Stimulated activated CD4-positive, alpha-beta T cell treated with anti-CD3 and anti-CD28 coated beads, Interleukin-2, amount 100 ng/mL, for 4 hours (primary cell): ENCODE data around the gene SLC12A7.
"Not testable (repeated sequence)": the region's sequence is repeated elsewhere in the genome, so short reads cannot be mapped to it uniquely, and the experiment has no call there.

Experiments used
- DNase-seq: peaks from one replicate; pipeline ENCODE4 v3.0.0-alpha.2; 2020; ENCODE audit warnings: low read depth

The SLC12A7 gene

DNA sequence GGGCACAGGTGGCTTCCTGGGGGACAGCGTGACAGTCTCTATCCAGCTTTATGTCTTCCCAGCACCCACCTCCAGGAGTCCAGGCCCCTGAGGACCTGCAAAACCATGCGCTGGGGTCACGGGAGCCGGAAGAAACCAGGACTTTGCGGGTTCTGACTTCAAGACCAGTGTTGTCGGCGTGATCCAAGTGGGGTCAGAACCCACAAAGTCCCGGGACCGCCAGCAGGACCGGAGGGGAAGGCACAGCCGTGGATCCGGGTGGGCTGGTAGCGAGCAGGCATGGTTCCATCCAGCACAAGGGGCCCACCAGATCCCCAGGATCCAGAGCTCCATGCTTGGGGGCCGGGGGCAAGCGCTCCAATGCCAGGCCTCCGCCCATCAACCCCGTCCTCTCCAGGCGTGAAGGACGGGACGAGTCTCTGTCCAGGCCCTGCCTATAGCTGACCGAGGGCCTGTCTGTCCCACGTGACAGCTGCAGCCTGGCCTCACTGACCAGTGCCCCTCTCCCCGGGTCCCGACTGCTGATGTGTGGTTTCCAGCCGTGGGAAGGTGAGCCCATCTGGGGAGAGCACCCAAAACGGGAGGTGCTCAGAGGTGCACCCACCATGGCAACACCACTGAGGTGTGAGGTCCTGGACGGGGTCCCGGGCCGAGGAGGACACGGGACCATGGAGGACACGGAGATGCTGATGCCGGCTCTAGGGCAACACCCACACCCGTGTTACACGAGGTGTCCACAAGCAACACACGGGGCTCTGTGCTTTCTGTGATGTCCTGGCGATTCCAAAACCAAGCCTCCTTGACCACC is 48.9 kb downstream of the SLC12A7 start:
- no peak for DNase-seq

DNA sequence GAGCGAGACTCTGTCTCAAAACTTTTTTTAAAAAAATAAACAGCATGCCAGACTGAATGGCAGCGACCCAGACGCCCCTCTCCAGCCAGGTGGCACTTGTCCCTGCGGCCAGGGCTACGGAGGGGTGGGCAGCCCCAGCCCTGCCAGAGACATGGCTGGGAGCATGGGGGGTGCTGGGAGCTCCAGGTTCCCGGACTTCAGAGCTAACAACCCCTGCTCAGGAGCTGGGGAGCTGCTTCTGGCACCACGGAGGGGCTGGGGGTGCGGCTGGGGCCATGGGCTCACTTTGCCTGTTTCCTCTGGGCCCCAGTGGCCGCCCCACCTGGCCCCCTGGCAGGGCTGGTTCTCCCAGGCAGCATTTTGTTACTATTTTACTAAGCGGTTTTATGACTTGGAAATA is 49.9 kb downstream of the SLC12A7 start:
- no peak for DNase-seq

DNA sequence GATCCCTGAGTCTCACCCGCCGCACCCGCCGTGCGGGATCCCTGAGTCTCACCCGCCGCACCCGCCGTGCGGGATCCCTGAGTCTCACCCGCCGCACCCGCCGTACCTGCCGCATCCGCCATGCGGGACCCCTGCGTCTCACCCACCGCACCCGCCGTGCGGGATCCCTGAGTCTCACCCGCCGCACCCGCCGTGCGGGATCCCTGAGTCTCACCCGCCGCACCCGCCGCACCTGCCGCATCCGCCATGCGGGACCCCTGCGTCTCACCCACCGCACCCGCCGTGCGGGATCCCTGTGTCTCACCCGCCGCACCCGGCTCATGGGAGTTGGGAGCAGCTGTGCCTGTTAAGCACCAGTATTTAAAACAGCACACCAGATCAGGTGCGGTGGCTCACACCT is 50.6 kb downstream of the SLC12A7 start:
- DNase-seq: not testable (repeated sequence)

DNA sequence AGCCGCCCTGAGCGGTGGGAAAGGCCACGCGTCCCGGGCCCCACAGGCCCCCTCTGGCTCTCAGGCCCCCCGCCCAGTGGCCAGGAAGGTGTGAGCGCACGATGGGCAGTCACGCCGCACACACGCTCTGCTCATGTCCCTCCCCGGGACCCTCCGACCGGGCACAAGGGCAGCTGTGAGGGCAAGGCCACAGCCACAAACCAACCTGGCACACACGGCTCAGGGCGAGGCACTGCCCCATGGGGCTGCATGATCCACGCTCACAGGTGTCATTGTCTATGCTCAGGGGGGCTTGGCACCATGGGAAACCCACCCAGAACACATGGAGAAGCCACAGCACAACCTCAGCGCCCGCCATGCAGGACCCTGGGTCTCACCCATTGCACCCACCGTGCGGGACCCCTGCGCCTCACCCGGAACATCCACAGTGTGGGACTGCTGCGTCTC is 51.3 kb downstream of the SLC12A7 start:
- DNase-seq: no peak

DNA sequence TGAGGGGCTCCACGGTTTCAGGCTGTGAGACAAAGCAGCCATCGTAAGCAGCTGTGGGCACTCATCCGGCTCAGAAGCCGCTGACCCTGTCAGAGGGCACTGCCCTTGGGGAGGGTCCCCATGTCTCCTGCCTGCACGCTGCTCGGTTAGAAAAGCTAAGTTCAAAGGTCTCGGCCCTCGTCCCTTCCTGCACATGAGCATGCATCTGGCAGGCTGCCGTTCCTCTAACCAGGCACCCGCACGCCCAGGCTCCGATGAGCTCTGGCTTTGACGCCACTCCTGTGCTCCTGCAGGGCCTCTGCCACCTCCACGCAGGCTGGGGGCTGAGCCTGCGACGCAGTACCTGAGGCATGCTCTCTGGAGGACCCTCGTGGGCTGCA is 52.0 kb downstream of the SLC12A7 start:
- DNase-seq: no peak

DNA sequence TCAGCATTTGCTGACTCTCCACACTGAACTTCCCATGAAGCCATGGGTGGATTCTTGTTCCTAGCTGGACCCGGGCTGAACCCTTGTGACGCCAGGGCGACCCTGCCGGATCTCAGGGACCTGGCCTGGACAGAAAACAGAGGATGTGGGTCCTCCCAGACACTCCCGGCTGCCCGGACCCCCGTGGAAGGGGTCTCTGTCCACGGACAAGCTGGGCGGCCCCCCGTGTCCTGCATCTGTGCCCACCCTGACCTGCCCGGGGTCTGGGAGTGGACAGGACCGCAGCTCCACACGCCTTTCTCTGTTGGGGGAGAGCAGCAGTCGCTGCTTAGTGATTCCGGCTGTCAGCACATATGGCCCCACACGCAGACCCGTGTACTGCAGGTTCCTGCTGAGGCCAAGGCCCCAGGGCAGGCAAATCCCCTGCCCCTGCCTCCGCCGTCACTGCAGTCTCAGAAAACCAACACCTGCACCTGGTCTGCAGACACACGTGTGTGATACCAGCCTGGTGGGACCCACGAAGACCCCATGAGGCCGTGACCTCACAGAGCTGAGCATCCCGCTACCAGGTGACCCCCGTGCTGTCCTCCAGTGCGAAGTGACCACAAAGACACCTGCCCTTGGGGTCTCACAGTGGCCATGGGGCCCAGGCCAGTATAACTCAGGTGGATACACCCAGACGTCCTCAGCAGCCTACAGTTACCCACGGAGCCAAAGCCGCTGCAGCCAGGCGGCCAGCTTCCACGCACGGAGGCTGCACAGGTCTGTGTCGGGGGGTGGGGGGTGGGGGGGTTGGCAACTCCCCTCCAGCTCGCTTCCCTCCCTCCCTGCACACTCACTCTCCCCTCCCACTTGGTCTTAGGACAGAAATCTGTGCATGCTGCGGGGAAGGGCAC is 52.6 kb downstream of the SLC12A7 start:
- no peak for DNase-seq

DNA sequence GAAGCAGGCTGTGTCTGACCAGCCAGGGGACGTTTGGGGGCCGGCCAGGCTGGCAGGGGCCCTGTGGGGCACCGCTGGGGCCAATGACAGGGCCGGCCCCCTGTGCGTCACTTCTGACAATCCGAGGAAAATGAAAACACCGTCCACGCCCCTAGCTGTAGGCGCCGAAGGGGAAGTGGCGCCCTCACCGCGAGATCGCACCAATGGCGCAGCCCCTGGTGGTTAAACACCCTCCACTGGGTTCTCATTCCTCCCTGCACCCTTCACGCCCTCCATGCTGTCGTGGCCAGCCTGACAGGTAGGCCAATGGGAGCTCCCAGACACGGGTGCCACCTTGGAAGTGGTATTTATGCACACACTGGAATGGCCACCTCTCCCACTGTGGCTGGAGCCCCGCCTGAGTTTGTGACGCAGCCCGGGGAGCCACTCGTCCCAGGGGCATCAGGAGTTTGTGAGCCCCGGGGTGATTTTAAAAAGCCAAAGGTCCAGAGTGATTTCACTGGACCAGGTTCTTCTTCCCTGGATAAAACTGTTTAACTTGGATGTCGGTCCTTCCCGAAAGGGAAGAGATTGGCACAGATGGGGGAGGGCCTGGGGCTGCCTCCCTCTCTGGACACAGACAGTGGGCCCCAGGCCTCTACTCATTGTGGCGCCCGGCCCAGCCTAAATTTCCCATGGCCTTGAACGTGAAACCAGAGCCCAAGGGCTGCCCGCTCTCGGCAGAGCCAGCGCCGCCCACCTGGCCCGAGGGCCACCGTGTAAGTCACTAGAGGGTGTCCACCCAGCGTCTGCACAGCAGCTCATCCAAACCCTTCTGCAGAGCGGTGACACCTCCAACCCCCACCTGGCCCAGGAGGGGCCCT is 53.5 kb downstream of the SLC12A7 start:
- no peak for DNase-seq

DNA sequence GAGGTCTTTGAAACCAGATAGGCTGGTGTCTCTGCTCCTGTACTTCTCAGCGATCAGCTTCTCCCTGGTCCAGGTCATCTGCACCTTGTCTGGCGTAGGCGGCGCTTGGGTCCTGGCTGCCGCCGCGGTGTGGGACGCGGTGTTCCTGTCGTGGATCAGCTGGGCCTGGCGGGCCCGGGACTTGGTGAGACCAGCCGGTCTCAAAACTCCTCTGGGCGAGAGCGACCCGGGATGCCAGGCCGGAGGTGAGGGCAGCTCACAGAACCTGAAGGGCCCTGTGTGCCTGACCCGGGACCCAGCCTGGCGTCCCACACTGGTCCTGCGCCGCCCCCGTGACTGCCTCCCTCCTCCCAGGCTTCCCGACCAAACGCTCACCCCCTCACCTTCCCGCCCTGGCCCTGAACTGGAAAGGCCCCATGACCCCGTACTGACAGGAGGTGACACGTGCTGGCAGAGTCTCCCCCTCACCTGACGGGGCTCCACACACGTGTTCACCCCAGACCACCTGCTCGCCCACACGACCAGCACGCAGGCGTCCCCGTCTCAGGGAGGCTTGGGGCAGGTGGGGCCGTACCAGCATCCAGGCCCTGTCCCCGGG is 54.3 kb downstream of the SLC12A7 start:
- no peak for DNase-seq

DNA sequence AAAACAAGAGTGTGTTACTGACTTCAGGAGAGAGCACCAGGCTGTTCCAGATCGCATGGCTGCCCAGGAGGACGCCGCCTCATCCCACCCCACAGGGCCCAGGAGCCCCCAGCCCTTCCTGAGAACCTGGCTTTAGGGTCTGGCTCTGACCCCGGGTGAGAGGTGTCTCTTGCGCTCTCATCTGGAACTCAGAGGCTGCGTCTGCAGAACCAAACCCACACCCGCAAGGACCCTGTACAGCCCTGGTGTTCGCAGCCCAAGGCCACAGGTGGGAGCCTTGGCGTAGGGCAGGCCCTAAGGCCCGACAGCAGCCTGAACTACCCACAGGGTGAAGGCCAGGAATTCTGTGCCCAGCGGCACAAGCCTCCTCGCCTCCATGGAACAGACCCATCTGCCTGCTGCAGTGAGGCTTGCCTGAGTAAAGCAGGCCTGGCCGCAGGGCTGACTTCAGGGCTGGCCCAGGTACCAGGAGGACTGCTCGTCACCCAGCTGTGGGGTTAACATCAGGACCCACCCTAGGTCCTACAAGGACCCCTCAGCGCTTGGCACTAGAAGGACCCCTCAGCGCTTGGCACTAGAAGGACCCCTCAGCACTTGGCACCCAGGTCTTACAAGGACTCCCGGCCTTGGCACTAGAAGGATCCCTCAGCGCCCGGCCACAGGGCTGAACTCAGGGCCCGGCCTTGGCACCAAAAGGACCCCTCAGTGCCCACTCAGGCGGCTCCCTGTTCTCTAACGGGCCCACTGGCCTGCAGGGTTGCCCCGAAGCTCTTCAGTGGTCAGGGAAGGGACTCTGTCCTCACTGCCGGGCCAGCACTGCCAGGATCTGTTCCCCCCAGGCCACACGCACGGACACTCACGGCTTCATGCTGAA is 55.0 kb downstream of the SLC12A7 start:
- DNase-seq: no peak

DNA sequence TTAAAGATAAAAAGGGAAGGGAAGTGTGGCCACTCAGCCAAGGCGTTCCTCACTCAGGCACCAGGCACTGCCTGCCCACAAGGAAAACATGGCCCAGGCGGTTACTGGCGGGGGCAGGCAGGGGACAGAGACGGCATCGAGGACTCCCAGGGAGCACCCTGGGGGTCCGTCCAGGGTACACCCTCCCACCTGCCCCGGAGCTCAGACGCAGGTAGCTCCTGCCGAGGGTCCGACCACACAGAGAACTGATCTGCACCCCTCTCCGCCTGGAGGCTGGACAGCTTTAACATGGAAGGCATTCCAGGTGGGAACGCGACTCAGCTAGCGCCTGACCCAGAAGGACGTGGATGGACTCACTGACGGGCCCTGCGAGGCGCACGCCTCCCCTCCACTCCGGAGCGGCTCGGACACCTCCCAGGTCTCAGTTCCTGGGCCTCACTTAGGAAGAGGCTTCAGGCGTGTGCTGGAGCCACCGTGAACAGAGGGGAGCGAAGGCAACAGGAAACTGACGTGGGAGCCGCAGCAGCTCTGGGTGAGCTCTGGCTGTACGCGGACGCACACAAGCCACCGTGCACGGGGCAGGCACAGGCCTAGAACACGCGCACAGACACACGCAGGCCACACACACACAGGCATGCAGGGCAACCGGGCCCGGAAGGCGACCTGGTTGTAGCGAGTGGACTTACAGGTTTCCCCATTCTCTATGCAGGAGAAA is 55.8 kb downstream of the SLC12A7 start:
- no peak for DNase-seq

DNA sequence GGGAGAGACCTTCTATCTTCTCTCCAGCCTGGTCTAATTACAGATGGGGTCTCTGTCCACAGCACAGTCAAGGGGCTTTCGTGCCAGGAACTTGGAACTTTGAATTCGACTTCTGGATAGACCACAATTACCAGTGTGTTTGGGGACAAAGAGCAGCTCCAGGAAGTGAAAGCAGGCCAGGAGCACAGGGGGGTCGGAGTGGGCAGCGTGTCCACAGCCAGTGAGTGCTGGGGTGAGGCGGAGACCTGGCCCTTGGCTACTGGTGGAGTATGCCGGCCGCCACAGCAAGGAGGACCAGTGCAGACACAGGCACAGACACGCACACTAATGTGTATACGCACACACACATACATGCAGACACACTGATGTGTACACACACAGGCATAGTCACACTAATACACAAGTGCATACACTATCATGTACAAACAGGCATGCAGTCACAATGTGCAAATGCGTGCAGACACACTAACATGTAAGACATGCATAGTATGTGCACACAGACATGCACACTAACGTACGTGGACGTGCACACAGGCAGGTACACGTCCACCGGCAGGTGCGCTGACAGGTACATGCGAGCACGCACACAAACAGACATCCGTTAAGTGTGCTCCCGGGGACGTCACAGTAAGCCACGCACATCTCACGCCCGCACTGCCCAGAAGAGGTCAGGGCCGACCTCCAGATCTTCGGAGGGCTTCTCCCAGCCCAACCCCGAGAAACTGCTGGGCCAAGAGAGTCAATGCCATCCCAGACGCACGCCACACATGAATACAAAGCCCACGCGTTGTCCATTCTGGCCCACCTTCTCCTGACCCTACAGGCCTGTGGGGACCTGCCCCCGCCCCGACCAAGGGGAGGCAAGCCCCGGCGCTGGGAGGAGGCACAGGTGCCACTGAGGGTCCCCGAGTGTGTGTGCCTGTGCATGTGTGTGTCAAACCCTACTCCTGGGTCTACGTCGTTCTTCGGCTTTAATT is 56.8 kb downstream of the SLC12A7 start:
- DNase-seq: no peak

DNA sequence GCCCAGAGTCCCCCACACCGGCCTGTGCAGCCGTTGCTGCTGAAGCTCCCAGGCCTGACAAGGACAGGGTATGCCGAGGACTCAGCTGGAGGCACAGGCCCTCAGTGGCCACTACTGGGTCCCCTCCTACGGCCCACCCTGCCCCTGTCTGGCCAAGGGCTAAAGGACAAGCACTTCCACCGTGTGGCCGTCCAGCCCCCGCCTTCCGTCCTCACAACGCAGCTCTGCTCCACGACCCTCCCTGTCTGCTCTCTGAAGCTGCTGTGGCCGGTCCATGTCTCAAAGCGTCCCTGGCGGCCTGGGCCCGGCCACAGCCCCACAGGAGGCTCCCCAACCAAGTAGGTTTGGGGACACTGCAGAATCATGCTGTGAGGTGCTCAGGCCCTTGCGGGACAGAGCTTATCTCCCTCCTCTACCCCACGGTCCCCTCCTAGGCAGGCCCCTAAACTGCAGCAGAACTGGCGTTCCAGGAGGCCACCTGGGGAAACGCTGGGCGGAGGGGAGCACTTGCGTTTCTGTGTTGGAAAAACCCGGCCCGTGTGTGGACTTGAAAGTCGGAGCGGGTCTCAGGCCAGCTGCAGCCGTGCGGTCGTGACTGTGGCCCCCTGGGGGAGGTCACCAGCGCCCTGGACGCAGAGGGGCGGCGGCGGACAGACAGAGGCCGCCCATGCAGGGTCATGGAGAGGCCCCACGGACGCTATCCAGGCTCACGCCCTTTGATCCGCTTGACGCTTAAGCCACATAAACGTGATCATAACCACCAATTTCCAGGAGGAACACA is 57.7 kb downstream of the SLC12A7 start:
- no peak for DNase-seq

DNA sequence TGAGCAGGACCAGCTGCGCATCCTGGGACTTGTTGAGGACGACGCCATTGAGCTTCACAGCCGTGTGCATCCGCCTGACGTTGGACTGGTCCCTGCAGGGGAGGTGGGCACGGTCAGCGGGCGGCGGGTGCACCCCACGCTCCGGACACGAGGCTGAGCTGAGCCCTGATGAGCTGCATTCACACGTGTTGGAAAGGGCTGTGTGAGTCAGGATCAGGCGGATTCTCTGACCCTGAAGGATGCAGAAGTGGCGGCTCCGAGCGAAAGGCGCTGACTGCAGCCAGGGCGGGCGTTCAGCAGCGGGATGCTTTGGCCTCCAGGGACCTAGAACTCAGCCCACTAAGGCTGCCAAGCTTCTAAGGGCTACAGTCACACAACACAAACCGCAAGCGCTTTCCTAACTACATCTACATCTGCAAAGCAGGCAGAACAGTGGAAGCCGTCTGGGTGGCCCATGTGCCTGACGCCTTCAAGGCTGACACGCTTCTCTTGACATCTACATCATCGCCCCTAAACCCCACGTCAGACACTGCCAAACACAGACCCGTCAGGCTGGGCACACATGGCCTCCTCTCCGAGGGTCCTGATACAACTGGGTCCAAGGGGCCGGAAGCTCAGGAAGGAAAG is 58.4 kb downstream of the SLC12A7 start:
- no peak for DNase-seq

DNA sequence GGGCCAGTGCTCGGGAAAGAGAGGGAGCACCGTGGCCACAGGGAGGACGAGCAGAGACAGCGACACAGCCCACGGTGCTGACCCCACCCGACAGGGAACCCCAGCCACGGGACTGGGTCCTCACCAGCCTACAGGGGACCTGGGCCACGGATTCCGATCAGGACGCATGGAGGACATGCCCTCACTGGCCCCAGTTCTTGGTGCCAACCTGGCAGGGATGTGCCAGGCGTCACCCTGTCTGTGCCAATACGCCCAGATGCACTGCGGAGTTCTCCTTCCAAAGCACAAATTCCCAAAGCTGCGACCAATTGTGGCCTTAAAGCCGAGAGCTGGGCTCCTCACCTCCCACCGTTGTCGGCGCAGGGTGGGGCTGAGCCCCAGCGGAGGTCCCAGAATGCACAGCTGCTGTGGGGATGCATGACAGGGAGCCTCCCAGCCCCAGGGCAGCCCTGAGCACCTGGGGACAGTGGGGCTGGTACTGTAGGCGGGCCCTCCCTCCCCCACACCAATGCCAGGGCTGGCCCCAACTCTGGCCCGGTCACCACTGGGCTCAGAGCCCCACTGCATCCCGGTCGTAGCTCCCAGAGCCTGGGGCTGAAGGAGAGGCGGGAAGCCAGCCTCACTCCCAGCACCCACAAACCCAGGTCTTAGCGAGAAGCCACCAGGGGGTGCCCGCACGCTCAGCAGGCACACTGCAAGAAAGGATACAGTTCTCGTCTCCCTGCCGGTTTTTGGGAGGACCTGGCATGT is 59.0 kb downstream of the SLC12A7 start:
- DNase-seq: no peak

DNA sequence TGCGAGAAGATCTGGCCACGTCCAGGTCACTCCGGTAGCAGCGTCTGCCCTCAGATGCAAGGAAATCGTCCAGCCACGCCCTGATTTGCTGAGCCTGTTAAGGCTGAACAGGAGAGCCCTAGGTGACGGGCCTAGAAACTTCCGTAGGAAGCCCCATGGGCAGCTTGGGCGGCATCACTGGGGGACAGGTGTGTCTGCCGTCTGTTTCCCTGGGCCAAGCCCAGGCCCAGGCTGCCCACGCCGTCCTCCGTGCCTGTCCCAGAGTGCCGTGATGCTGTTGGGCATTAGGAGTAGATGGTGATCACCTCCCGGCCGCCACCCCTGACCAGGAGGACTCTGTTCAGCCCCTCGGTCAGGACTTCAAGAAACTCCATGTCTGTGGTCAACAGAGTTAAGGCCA is 59.8 kb downstream of the SLC12A7 start:
- no peak for DNase-seq

DNA sequence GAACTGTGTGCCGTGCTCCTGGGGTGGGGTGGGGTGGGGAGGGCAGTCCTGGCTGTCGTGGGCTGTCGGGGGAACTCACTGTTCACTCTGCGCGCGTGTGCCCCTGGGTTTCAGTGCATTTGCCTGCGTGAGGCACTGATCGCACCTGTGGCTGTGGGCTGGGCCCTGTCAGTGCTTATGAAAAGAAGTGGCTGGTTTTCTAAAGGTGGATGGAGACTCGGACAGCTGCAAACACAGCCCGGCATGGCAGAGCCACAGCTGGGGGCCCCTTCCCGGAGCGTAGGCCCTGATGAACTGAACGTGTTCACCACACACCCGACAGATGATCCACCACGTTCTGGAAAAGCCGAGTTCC is 60.5 kb downstream of the SLC12A7 start:
- DNase-seq: no peak
